H1 (cell line): ENCODE measurements around the gene PINLYP. TPM values are rescaled to one million over a fixed set of nuclear protein-coding genes. Genes with fewer than 3 reads are reported as not detected.
A peak's percentile ranks its signal among the peaks of the same experiment; 100 is the strongest.

Experiments used
- CTCF ChIA-PET: fragments of 300-600 bp; sonication (Branson Sonifier 250); formaldehyde crosslinking; loops from one replicate; lab custom pipeline; 2021; ENCODE audit not compliant: partially characterized antibody; lab: Charles Lee
- POLR2A ChIA-PET: fragments of 300-600 bp; sonication (Branson Sonifier 250); formaldehyde crosslinking; loops from one replicate; lab custom pipeline; 2021; ENCODE audit warnings: inconsistent platforms; ENCODE audit not compliant: partially characterized antibody; lab: Charles Lee
- DNase-seq, 2 experiments: peaks; one replicate each; pipeline versions ENCODE4 v3.0.0 to v3.0.0-alpha.2; 2010 to 2022; ENCODE audit warnings: low spot score in 2 of 2, low read depth in 1 of 2, mixed read lengths in 1 of 2
- FAIRE-seq: peaks from 2 replicates; lab custom pipeline; 2011; peaks lifted over from hg19 to GRCh38; lab: Jason Lieb, UNC
- H2AFZ ChIP-seq: 2 replicates; pipeline ENCODE4 v1.8.1; 2012; ENCODE audit warnings: low read length, inconsistent platforms
- H2AK5ac ChIP-seq: 2 replicates; pipeline ENCODE4 v1.6.1; 2013; ENCODE audit warnings: low read depth, low read length
- H2BK120ac ChIP-seq: replicated peaks from 2 replicates; pipeline ENCODE3; 2013; ENCODE audit warnings: low read depth, low read length, inconsistent platforms
- H2BK12ac ChIP-seq: 2 replicates; pipeline ENCODE4 v1.6.1; 2013; ENCODE audit warnings: low read depth, low read length
- H2BK15ac ChIP-seq: 2 replicates; pipeline ENCODE4 v1.6.1; 2013; ENCODE audit warnings: low read length
- H2BK20ac ChIP-seq: 2 replicates; pipeline ENCODE4 v1.6.1; 2013; ENCODE audit warnings: low read length
- H2BK5ac ChIP-seq: 2 replicates; pipeline ENCODE4 v1.6.1; 2013; ENCODE audit warnings: low read depth, low read length
- H3K14ac ChIP-seq: 2 replicates; pipeline ENCODE4 v1.6.1; 2013; ENCODE audit warnings: inconsistent platforms; ENCODE audit not compliant: insufficient read length
- H3K18ac ChIP-seq: 2 replicates; pipeline ENCODE4 v1.6.1; 2013; ENCODE audit warnings: low read length; ENCODE audit errors: extremely low read depth
- H3K23ac ChIP-seq: 2 replicates; pipeline ENCODE4 v1.6.1; 2013; ENCODE audit warnings: inconsistent platforms; ENCODE audit not compliant: insufficient read length
- H3K23me2 ChIP-seq: 2 replicates; pipeline ENCODE4 v1.6.1; 2013; ENCODE audit warnings: low read depth, low read length
- H3K27ac ChIP-seq: 2 replicates; pipeline ENCODE4 v1.6.1; 2011; ENCODE audit warnings: low read depth, low read length, inconsistent platforms
- H3K27me3 ChIP-seq, 4 experiments: replicated peaks in 1 of 4; 1 replicate in 1 of 4; 2 replicates in 3 of 4; pipeline versions ENCODE4 v1.6.1 to v1.8.1; 2011 to 2013; ENCODE audit warnings: low read length in 3 of 4, mild to moderate bottlenecking in 3 of 4, inconsistent platforms in 2 of 4, mixed read lengths in 2 of 4, moderate library complexity in 1 of 4; ENCODE audit not compliant: control insufficient read depth in 3 of 4, insufficient read depth in 3 of 4; ENCODE audit errors: extremely low read depth in 1 of 4
- H3K36me3 ChIP-seq, 4 experiments: 2 replicates each; pipeline versions ENCODE4 v1.6.1 to v1.8.1; 2011 to 2013; ENCODE audit warnings: mild to moderate bottlenecking in 4 of 4, low read length in 3 of 4, moderate library complexity in 2 of 4, control low read depth in 1 of 4, inconsistent platforms in 1 of 4; ENCODE audit not compliant: insufficient read depth in 4 of 4, control insufficient read depth in 2 of 4
- H3K4ac ChIP-seq: replicated peaks from 2 replicates; pipeline ENCODE3; 2013; ENCODE audit warnings: low read length, low read depth, mixed read lengths, inconsistent platforms; ENCODE audit not compliant: insufficient read length
- H3K4me1 ChIP-seq, 4 experiments: replicated peaks in 1 of 4; 1 replicate in 1 of 4; 2 replicates in 3 of 4; pipeline versions ENCODE4 v1.6.1 to v1.8.1; 2011 to 2013; ENCODE audit warnings: low read length in 3 of 4, inconsistent platforms in 2 of 4, mixed read lengths in 1 of 4; ENCODE audit not compliant: insufficient read depth in 4 of 4, control insufficient read depth in 3 of 4
- H3K4me2 ChIP-seq, 2 experiments: 2 replicates each; pipeline versions ENCODE4 v1.6.1 to v1.8.1; 2011 to 2013; ENCODE audit warnings: low read depth in 2 of 2, low read length in 2 of 2, control low read depth in 1 of 2, inconsistent platforms in 1 of 2, mild to moderate bottlenecking in 1 of 2; ENCODE audit not compliant: insufficient read depth in 1 of 2
- H3K4me3 ChIP-seq, 4 experiments: fragments of 200-600, 300-600 bp in 1 of 4; sonication (generic), shearing (Covaris generic), sonication (Bioruptor Twin) in 1 of 4; 2 replicates each; pipeline versions ENCODE4 v1.5.1 to v1.8.1; 2011 to 2016; ENCODE audit warnings: low read length in 4 of 4, low read depth in 3 of 4, control low read depth in 2 of 4, inconsistent platforms in 2 of 4, mild to moderate bottlenecking in 2 of 4, mixed read lengths in 1 of 4, moderate library complexity in 1 of 4; ENCODE audit not compliant: insufficient read depth in 2 of 4; ENCODE audit errors: extremely low read depth in 1 of 4
- H3K56ac ChIP-seq: replicated peaks from 2 replicates; pipeline ENCODE3; 2013; ENCODE audit warnings: low read depth, mild to moderate bottlenecking, mixed read lengths, low read length, inconsistent platforms; ENCODE audit not compliant: insufficient read length
- H3K79me1 ChIP-seq: 2 replicates; pipeline ENCODE4 v1.6.1; 2013; ENCODE audit warnings: low read depth, low read length, control low read depth
- H3K79me2 ChIP-seq, 2 experiments: 2 replicates each; pipeline versions ENCODE4 v1.6.1 to v1.8.1; 2012 to 2013; ENCODE audit warnings: low read length in 2 of 2, mild to moderate bottlenecking in 2 of 2, inconsistent platforms in 1 of 2; ENCODE audit not compliant: insufficient read depth in 2 of 2, control insufficient read depth in 1 of 2
- H3K9ac ChIP-seq, 4 experiments: replicated peaks in 1 of 4; 1 replicate in 1 of 4; 2 replicates in 3 of 4; pipeline versions ENCODE4 v1.6.1 to v1.8.1; 2011 to 2013; ENCODE audit warnings: low read depth in 3 of 4, low read length in 3 of 4, control low read depth in 2 of 4, mild to moderate bottlenecking in 2 of 4, moderate library complexity in 2 of 4, inconsistent platforms in 1 of 4; ENCODE audit errors: extremely low read depth in 1 of 4
- H3K9me3 ChIP-seq, 2 experiments: 2 replicates each; pipeline versions ENCODE4 v1.6.1 to v1.8.1; 2012 to 2013; ENCODE audit warnings: mild to moderate bottlenecking in 2 of 2, moderate library complexity in 2 of 2, control low read depth in 1 of 2, inconsistent platforms in 1 of 2, low read depth in 1 of 2, low read length in 1 of 2, mixed read lengths in 1 of 2; ENCODE audit not compliant: insufficient read depth in 2 of 2
- H4K20me1 ChIP-seq, 2 experiments: replicated peaks in 1 of 2; 2 replicates each; pipeline versions ENCODE3 to v1.8.1; 2011 to 2013; ENCODE audit warnings: inconsistent platforms in 2 of 2, low read length in 2 of 2, mild to moderate bottlenecking in 1 of 2; ENCODE audit not compliant: insufficient read depth in 2 of 2, control insufficient read depth in 1 of 2
- H4K5ac ChIP-seq: 2 replicates; pipeline ENCODE4 v1.6.1; 2013; ENCODE audit warnings: low read length, low read depth, mixed read lengths, inconsistent platforms; ENCODE audit not compliant: insufficient read length
- H4K8ac ChIP-seq: 2 replicates; pipeline ENCODE4 v1.8.0; 2013; ENCODE audit warnings: mild to moderate bottlenecking, moderate library complexity, low read length, inconsistent platforms; ENCODE audit not compliant: insufficient read depth; ENCODE audit errors: extremely low read depth
- H4K91ac ChIP-seq: replicated peaks from 2 replicates; pipeline ENCODE3; 2013; ENCODE audit warnings: low read length, mixed read lengths, inconsistent platforms; ENCODE audit not compliant: insufficient read length
- BACH1 ChIP-seq: IDR thresholded peaks from 2 replicates; pipeline ENCODE4 v1.6.1; 2012; ENCODE audit warnings: low read length, improper control_type of control experiment
- CBX8 ChIP-seq: fragments of 300-800, 300-1000 bp; sonication (generic); IDR thresholded peaks from 2 replicates; pipeline ENCODE4 v1.7.1; 2016; ENCODE audit warnings: low read depth, low read length, borderline replicate concordance
- CHD1 ChIP-seq: IDR thresholded peaks from 2 replicates; pipeline ENCODE4 v1.6.1; 2012; ENCODE audit warnings: low read depth, low read length, improper control_type of control experiment
- CREB1 ChIP-seq: IDR thresholded peaks from 2 replicates; pipeline ENCODE4 v1.6.1; 2012; ENCODE audit warnings: inconsistent platforms
- EZH2 ChIP-seq: fragments of 200-600 bp; sonication (generic); IDR thresholded peaks from 2 replicates; pipeline ENCODE4 v1.7.1; 2012; ENCODE audit warnings: low read depth, mild to moderate bottlenecking, moderate library complexity, low read length, inconsistent platforms; ENCODE audit not compliant: severe bottlenecking
- GABPA ChIP-seq: IDR thresholded peaks from 2 replicates; pipeline ENCODE4 v1.6.1; 2011; ENCODE audit warnings: mild to moderate bottlenecking, low read length, moderate library complexity, borderline replicate concordance; ENCODE audit not compliant: insufficient read depth
- GTF2F1 ChIP-seq: IDR thresholded peaks from 2 replicates; pipeline ENCODE4 v1.6.1; 2012; ENCODE audit warnings: low read depth, low read length, improper control_type of control experiment, borderline replicate concordance
- JUND ChIP-seq: IDR thresholded peaks from 2 replicates; pipeline ENCODE4 v1.6.1; 2011; ENCODE audit warnings: mild to moderate bottlenecking, improper control_type of control experiment, low read length
- MAFK ChIP-seq: IDR thresholded peaks from 2 replicates; pipeline ENCODE4 v1.6.1; 2012; ENCODE audit warnings: low read depth, mild to moderate bottlenecking, improper control_type of control experiment, low read length
- NANOG ChIP-seq: IDR thresholded peaks from 2 replicates; pipeline ENCODE4 v1.6.1; 2011; ENCODE audit warnings: low read length, low read depth, mild to moderate bottlenecking, inconsistent platforms; ENCODE audit not compliant: insufficient read depth, poor library complexity, severe bottlenecking
- POLR2AphosphoS5 ChIP-seq: IDR thresholded peaks from 2 replicates; pipeline ENCODE4 v1.6.1; 2011; ENCODE audit warnings: low read depth, low read length
- SIRT6 ChIP-seq: IDR thresholded peaks from one replicate; pipeline ENCODE4 v1.7.1; 2012; ENCODE audit warnings: low read length, inconsistent platforms
- SIX5 ChIP-seq: IDR thresholded peaks from 2 replicates; pipeline ENCODE4 v1.6.1; 2011; ENCODE audit warnings: mild to moderate bottlenecking, low read depth, low read length
- TEAD4 ChIP-seq: IDR thresholded peaks from 2 replicates; pipeline ENCODE4 v1.6.1; 2012; ENCODE audit warnings: low read depth, low read length, inconsistent platforms, mixed read lengths
- ZNF274 ChIP-seq: IDR thresholded peaks from 2 replicates; pipeline ENCODE4 v1.7.0; 2012; ENCODE audit warnings: low read length, borderline replicate concordance; ENCODE audit errors: extremely low read depth
- WGBS, 2 experiments: shearing (Covaris generic) in 1 of 2; methylation state at CpG; one replicate each; pipeline versions ENCODE4 v1.1.6 to v1.1.7; 2013 to 2015; ENCODE audit warnings: low lambda C conversion rate in 2 of 2, mixed read lengths in 2 of 2, inconsistent platforms in 1 of 2, low coverage in 1 of 2, missing lambda C conversion rate in 1 of 2; ENCODE audit not compliant: insufficient replicate concordance in 2 of 2, insufficient coverage in 1 of 2, insufficient read length in 1 of 2; ENCODE audit errors: extremely low coverage in 1 of 2, missing lambda C conversion rate in 1 of 2; 5-methylcytosine and 5-hydroxymethylcytosine counted together
- polyA plus RNA-seq, 7 experiments: library from polyadenylated mRNA; depleted of rRNA in 3 of 7; stranded (reverse) in 5 of 7; unstranded in 2 of 7; fragments of >200 nt in 5 of 7; fragments of 200-250 nt in 2 of 7; gene quantifications; 1 replicate in 5 of 7; 2 replicates in 1 of 7; 4 replicates in 1 of 7; pipeline versions ENCODE4 v1.2.1 to v1.2.3, GENCODE V29; 2011 to 2013; ENCODE audit warnings: missing spikeins in 2 of 7, mixed read lengths in 2 of 7
- total RNA-seq: library from RNA; stranded (reverse); fragmentation: NEBNext Ultra II Directional; extraction: Animal tissue kit (Norgen Biotek cat#: 25700); gene quantifications from 2 replicates; pipeline ENCODE4 v1.2.1, GENCODE V29; 2021

The PINLYP gene
- total and polyA plus RNA-seq, 2 of the 8 experiments (the other 6 are each of a cell fraction or from before 2014, with no cell fraction given): 7.5 to 31.3 TPM

DNA sequence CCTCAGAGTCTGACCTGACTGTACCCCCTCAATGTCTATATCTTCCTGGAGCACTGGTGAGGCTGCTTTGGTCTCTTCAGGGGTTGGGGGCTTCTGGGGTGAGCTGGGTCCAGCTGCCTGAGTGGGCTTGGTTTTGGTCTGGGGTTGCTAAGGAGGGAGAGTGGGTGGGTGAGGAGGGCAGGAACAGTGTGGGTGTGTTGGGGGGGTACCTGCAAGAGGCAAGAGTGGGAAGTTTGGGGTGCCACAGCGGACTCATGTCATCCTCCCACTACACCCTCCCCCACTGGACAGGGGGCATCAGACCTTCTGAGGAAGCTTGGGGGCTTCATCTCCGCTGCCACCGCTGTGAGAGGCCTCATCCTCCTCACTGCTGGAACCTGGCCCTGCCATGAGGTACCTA, 29.0 kb upstream of the PINLYP start:
- H2BK120ac ChIP-seq: no peak overlapping the region
- FAIRE-seq: no peak
- no peak overlapping the region for H2BK15ac ChIP-seq
- no peaks in the 10 kb centered on the region for H3K9me3 ChIP-seq
- H2AK5ac ChIP-seq: peak overlapping the region; percentile 24; the same call in 1 of the 2 replicates
- no peak overlapping the region for H2BK20ac ChIP-seq
- H3K18ac ChIP-seq: no peak overlapping the region
- H4K5ac ChIP-seq: no peak overlapping the region
- H3K14ac ChIP-seq: no peak overlapping the region
- peaks cover 0 to 2% of the 10 kb centered on the region in 2 experiments for H4K20me1 ChIP-seq
- no peak overlapping the region for H3K27ac ChIP-seq
- H3K4me2 ChIP-seq: no peak overlapping the region
- H3K23ac ChIP-seq: no peak overlapping the region
- H2BK5ac ChIP-seq: no peak overlapping the region
- no peak overlapping the region for H4K8ac ChIP-seq
- no peak overlapping the region for H2AFZ ChIP-seq
- 79% methylated on average over 2 of the region's 3 CpGs; no CpG with 5 or more reads in 1 of the 2 experiments for WGBS, 2 experiments
- no peaks in the 10 kb centered on the region for H3K23me2 ChIP-seq
- peaks cover 8 to 41% (median 27%) of the 10 kb centered on the region in 4 experiments; a peak in 5 of 8 replicates for H3K36me3 ChIP-seq
- ChIA-PET POLR2A (interaction anchor here (0.6 to 1.6 kb wide), 3 partner anchors 10 to 25 kb away, joined by 3 to 5 read pairs (median 3); no protein-coding TSS in a partner anchor), CTCF (interaction anchor here (3.3 to 8.0 kb wide), 2 partner anchors 9 to 11 kb away, joined by 21 to 62 read pairs; no protein-coding TSS in a partner anchor)
- no peak overlapping the region for H3K4me3 ChIP-seq
- H3K79me2 ChIP-seq: no peaks in the 10 kb centered on the region
- H4K91ac ChIP-seq: no peak overlapping the region
- H3K4me1 ChIP-seq: no peaks in the 10 kb centered on the region
- H3K4ac ChIP-seq: no peak overlapping the region
- no peak for DNase-seq
- H3K27me3 ChIP-seq: no peaks in the 10 kb centered on the region; a peak in 1 of 7 replicates
- H3K56ac ChIP-seq: no peak overlapping the region
- no peak overlapping the region for H2BK12ac ChIP-seq
- no peaks in the 10 kb centered on the region for H3K79me1 ChIP-seq
- H3K9ac ChIP-seq: no peak overlapping the region
- no peak for TF ChIP-seq BACH1
- TF ChIP-seq GABPA: no peak
- no peak for TF ChIP-seq EZH2
- TF ChIP-seq POLR2AphosphoS5: no peak
- TF ChIP-seq MAFK: no peak
- no peak for TF ChIP-seq ZNF274
- no peak for TF ChIP-seq GTF2F1
- no peak for TF ChIP-seq JUND
- TF ChIP-seq SIX5: no peak
- no peak for TF ChIP-seq TEAD4
- TF ChIP-seq NANOG: no peak
- TF ChIP-seq SIRT6: no peak
- no peak for TF ChIP-seq CREB1
- TF ChIP-seq CHD1: no peak
- TF ChIP-seq CBX8: no peak
